Nephron progenitor cell (in vitro differentiated cells): Measurements from ENCODE around the gene SCFD1.
"Not testable (repeated sequence)": the region's sequence is repeated elsewhere in the genome, so short reads cannot be mapped to it uniquely, and the experiment has no call there.

Experiments
- DNase-seq: peaks from one replicate; pipeline ENCODE4 v3.0.0; 2021
- H3K27ac Mint-ChIP-seq: 2 replicates; pipeline ENCODE4 v1.8.0; 2021; ENCODE audit warnings: mild to moderate bottlenecking, moderate library complexity, mixed read lengths
- H3K27me3 Mint-ChIP-seq: 2 replicates; pipeline ENCODE4 v1.8.0; 2021; ENCODE audit warnings: mild to moderate bottlenecking, low read depth, mixed read lengths; ENCODE audit not compliant: poor library complexity
- H3K36me3 Mint-ChIP-seq: 2 replicates; pipeline ENCODE4 v1.8.0; 2021; ENCODE audit warnings: low read depth, mixed read lengths
- H3K4me1 Mint-ChIP-seq: 2 replicates; pipeline ENCODE4 v1.8.0; 2021; ENCODE audit warnings: mixed read lengths
- H3K4me3 Mint-ChIP-seq: 2 replicates; pipeline ENCODE4 v1.8.0; 2021; ENCODE audit warnings: mild to moderate bottlenecking, moderate library complexity, mixed read lengths
- H3K9me3 Mint-ChIP-seq: 2 replicates; pipeline ENCODE4 v1.8.0; 2021; ENCODE audit warnings: mild to moderate bottlenecking, moderate library complexity, mixed read lengths
- CTCF ChIP-seq: fragments of 200-600 bp; sonication (generic); IDR thresholded peaks from 2 replicates; pipeline ENCODE4 v1.5.0; 2021; ENCODE audit warnings: antibody characterized with exemption

The SCFD1 gene

DNA sequence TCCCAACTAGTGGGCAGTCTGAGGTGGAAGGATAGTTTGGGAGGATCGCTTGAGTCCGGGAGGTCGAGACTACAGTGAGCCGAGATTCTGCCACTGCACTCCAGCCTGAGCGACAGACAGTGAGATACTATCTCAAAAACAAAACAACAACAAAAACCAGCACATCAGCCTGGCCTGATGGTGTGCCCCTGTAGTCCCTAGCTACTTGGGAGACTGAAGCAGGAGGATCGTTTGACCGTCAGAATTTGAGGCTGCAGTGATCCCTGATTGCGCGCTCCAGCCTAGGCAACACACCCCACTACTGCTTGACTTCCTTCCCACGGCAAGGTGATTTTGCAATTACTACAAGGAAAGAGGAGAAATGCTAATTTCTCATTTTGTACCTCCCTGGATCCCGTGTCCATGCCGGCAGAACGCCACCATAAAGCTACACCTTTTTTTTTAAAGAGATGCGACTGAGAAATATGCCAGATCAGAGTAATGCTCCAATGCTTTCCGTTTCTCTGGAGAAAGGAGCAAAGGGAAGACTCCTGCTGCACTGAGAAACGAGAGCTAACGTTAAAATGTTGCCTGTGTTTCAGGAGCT, 672 bp upstream of the SCFD1 start:
- Mint-ChIP-seq H3K36me3 (peaks cover 17% of the 10 kb centered on the region), H3K27me3 (no peaks in the 10 kb centered on the region), H3K27ac (peak overlapping the region; percentile 98), H3K4me1 (peaks cover 25% of the 10 kb centered on the region), H3K4me3 (peak overlapping the region; percentile 95), H3K9me3 (no peaks in the 10 kb centered on the region)
- TF ChIP-seq CTCF = no peak
- no peak for DNase-seq

DNA sequence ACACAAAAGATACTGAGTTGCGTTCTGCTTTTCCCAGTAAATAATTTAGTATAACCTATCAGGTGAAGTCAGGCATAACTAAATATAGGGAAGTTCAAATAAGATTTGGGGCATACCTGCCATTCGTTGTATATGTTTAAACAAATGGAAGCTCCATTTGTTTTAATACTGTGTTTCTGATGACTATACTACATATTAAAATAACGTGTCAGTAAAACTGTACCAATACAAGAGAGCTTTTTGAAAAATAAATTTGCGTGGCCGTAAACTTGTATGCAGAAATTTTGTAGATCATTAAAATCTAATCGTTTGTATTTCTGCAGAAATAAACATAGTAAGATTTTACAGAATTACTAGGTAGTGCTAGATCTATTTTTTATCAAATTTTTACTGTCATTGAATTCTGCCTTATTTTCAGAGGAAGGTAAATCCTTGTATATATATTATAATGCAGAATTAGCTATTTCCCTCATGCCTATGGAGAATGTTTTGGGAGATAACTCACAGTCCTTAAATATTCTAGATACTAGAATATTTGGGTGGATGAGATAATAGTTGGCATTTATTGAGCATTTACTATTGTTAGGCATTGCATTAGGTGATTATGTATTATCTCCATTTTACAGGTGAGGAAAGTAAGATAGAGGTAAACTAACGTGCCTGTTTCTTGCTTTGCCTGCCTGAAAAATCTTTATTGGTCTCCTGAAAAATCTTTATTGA, 1.5 kb downstream of the SCFD1 start:
- no peak for TF ChIP-seq CTCF
- DNase-seq = no peak
- H3K4me1 Mint-ChIP-seq = peaks cover 30% of the 10 kb centered on the region
- H3K27ac Mint-ChIP-seq = no peak overlapping the region
- no peaks in the 10 kb centered on the region for H3K27me3 Mint-ChIP-seq
- H3K4me3 Mint-ChIP-seq = peak overlapping the region; percentile 95
- peaks cover 37% of the 10 kb centered on the region for H3K36me3 Mint-ChIP-seq
- H3K9me3 Mint-ChIP-seq = no peaks in the 10 kb centered on the region

GRCh38 chr14:30624132-30624423, 2.0 kb downstream of the SCFD1 start:
- Mint-ChIP-seq H3K4me1 (peaks cover 30% of the 10 kb centered on the region), H3K27ac (no peak overlapping the region)
- no peak for TF ChIP-seq CTCF

GRCh38 chr14:30625533-30625932, 3.4 kb downstream of the SCFD1 start:
- no peak for TF ChIP-seq CTCF
- peaks cover 30% of the 10 kb centered on the region for H3K4me1 Mint-ChIP-seq

More at GRCh38 chr14:30624132-30624423, 2.0 kb downstream of the SCFD1 start:
- Mint-ChIP-seq H3K27me3 (no peaks in the 10 kb centered on the region), H3K9me3 (no peaks in the 10 kb centered on the region), H3K4me3 (peak overlapping the region; percentile 95), H3K36me3 (peaks cover 42% of the 10 kb centered on the region)
- DNase-seq = no peak

DNA sequence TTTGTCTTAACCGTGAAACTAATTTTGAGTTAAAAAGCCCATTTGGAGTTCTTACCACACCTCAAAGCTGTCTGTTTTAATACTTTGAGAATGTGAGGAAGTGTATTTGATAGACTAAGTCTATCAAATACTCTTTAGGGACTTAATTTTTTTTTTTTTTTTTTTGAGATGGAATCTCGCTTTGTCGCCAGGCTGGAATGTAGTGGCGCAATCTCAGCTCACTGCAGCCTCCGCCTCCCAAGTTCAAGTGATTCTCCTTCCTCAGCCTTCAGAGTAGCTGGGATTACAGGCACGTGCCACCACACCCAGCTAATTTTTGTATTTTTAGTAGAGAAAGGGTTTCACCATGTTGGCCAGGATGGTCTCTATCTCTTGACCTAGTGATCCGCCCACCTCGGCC, 7.3 kb downstream of the SCFD1 start:
- H3K9me3 Mint-ChIP-seq, H3K27me3 Mint-ChIP-seq, H3K4me3 Mint-ChIP-seq, DNase-seq, H3K27ac Mint-ChIP-seq: not testable (repeated sequence)
- Mint-ChIP-seq H3K4me1 (peaks cover 12% of the 10 kb centered on the region), H3K36me3 (peaks cover 53% of the 10 kb centered on the region)

More at GRCh38 chr14:30625533-30625932, 3.4 kb downstream of the SCFD1 start:
- Mint-ChIP-seq H3K27ac (no peak overlapping the region), H3K36me3 (peaks cover 44% of the 10 kb centered on the region), H3K9me3 (no peaks in the 10 kb centered on the region), H3K4me3 (no peak overlapping the region), H3K27me3 (no peaks in the 10 kb centered on the region)
- DNase-seq = no peak

GRCh38 chr14:30630248-30630647, 8.1 kb downstream of the SCFD1 start:
- peaks cover 5% of the 10 kb centered on the region for H3K4me1 Mint-ChIP-seq
- no peaks in the 10 kb centered on the region for H3K9me3 Mint-ChIP-seq
- peaks cover 53% of the 10 kb centered on the region for H3K36me3 Mint-ChIP-seq
- no peak for TF ChIP-seq CTCF
- H3K27ac Mint-ChIP-seq = no peak overlapping the region
- no peak overlapping the region for H3K4me3 Mint-ChIP-seq
- H3K27me3 Mint-ChIP-seq = no peaks in the 10 kb centered on the region
- DNase-seq = no peak
